GM18858 (cell line): ENCODE measurements around the gene PLA2G4F.

Experiments used
- ATAC-seq: cut with Tn5 transposase; IDR thresholded peaks from one replicate; pipeline ENCODE4 v1.9.1; 2021; ENCODE audit not compliant: unreplicated experiment

Gene PLA2G4F

GRCh38 chr15:42134617-42135245 is 21.7 kb downstream of the PLA2G4F start:
- no peak for ATAC-seq

GRCh38 chr15:42133886-42134502 is 22.4 kb downstream of the PLA2G4F start:
- ATAC-seq: no peak

DNA sequence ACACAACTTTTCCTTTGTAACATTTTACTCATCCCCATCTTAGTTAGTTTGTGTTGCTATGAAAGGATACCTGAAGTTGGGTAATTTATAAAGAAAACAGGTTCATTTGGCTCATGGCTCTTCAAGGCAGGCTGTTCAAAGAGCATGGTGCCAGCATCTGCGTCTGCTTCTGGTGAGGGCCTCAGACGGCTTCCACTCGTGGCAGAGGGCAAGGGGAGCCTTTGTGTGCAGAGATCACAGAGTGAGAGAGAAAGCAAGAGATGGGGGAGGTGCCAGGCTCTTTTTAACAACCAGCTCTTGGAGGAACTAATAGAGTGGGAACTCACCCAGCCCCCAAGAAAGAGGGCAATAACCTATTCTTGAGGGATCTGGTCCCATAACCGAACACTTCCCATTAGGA is 23.1 kb downstream of the PLA2G4F start:
- ATAC-seq: no peak

DNA sequence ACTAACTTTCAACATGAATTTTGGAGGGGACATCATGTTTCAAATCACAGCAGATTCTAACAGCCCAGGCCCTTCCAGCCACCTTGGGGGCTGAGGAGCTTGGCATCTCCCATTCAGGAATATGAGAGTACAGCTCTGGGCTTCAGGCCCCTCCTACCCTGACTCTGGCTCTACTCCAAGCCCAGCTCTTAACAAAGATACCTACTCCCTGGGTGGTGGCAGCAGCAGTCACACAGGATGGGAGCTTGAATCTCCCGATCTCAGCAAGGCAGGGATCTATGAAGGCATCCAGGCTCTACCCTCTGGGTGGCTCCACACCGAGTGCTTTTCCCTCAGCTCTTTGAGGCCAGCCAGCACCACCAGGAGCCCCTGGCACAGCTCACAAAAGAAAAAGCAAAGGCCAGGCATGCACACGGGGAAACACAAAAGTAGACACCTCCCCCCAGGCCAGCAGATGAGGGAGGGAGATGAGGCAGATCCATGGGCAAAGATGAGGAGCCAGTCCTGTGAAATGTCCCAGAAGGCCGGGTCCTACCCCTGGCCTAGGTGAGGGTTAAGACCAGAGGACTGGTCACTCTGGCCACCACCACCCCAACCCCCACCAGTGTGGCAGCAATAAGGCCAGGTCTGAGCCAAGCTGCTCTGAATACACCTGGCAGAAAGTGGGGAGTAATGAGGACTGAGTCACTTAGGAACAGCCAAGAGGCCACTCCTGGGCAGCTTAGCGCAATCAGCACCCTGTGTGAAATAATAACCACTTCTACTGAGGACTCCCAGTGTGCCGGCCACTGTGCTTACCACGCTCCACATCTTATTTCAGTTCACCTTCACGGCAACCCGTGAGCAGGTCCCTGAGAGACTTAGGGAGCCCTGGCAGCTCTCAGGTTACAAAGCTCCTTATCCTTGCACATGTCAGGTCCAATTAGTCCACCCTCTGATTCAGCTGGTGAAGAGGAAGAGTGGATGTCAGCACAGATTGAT is 24.3 kb downstream of the PLA2G4F start:
- no peak for ATAC-seq

DNA sequence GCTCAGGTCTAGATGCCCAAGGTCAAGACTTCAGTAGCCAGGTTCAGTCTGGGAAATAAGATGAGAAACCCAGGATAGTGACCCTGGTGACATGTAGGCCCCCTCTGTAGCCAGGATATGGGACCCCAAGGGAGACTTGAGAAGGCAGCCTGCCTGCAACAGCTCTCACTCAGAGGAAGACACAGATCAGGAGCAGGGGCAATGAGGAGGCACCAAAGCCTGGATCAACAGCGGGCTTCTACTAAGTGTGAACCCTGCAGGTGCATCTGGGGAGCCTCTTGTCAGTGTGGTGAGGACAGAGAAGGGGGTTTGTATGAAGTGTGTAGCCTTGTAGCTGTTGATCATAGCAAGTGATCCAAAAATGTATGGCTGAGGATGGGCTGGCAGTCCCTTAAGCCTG is 25.4 kb downstream of the PLA2G4F start:
- no peak for ATAC-seq

- no peak for ATAC-seq
Measured at GRCh38 chr15:42130246-42130986, 26.0 kb downstream of the PLA2G4F start.

DNA sequence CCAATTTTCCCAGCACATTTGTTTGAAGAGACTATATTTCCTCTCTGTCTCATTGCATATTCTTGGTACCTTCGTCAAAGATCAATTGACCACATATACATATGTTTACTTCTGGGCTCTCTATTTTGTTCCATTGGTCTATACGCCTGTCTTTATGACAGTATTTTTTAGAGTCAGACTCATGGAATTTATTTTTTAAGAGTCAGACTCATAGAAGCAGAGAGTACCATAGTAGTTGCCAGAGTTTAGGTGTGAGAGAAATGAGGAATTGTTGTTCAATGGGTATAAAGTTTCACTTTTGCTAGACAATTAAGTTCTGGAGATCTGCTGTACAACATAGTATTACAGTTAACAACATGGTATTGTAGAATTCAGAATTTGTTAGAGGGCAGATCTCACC is 27.1 kb downstream of the PLA2G4F start:
- ATAC-seq: no peak

DNA sequence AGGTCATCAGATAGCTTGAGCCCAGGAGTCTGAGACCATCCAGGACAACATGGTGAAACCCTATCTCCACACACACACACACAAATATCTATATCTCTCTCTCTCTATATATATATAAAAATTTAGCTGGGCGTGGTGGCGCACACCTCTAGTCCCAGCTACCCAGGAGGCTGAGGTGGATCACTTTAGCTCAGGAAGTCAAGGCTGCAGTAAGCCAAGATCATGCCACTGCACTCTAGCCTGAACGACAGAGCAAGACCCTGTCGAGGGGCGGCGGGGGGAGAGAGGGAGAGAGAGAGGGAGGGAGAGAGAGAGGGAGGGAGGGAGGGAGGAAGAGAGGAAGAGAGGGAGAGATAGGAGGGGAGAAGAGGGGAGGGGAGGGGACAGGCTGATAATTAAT is 28.0 kb downstream of the PLA2G4F start:
- no peak for ATAC-seq

DNA sequence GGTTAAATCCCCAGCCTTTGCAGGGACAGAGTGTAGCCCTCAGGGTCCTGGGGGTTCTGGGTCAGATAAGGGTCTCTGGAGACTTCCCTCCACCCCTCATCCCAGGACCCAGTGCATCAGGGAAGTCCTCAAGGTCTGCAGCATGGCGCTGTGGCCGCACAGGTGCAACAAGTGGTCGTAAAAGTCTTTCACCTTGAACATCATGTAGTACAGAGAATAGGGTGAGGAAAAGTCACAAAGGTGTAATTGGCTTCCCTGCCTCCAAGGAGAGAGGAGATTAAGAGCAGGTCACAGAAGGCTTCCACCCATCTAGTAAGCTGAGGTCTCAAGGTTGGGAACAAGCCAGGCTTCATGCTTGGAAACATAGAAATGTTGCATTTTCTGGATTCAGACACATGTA is 32.9 kb downstream of the PLA2G4F start:
- no peak for ATAC-seq

DNA sequence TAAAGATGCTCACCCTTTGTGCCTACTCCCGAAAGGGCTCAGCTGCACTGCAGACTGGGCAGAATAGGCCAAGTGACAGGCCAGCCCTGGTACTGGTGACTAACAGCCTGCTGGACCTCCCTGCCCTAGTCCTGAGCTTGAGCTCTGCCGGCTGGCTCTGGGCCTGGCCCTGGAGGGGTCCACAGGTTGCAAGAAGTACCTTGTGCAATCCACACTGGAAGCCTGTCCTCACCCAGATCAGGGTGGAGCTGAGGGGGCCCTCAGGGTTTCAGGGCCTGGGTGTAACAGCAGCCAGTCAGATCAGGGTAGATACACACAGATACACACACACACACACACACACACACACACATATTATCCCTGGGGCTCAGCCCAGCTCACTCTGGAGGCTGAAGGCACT is 34.8 kb downstream of the PLA2G4F start:
- no peak for ATAC-seq

DNA sequence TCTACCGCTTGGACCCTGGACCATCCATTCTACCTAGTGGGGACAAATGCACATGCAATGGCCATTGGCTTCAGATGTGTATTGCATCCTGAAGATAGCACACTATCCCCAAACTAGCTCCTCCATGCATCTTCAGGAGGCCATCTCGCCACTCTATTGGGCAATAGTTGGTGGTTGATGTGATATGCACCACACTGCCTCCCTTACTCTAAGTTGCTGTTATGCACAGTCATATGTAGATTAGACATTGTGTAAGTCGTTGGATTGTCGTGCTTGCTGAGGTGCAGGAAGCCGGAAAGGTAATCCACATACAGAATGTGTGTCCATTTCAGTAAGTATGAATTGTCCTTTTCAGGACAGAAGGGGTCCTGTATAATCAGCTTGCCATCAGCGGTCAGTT is 35.4 kb downstream of the PLA2G4F start:
- ATAC-seq: no peak

GRCh38 chr15:42120285-42120684 is 36.2 kb downstream of the PLA2G4F start:
- ATAC-seq: no peak

GRCh38 chr15:42119446-42119760 is 37.0 kb downstream of the PLA2G4F start:
- ATAC-seq: no peak

- no peak for ATAC-seq
Measured at GRCh38 chr15:42118650-42119445, 37.6 kb downstream of the PLA2G4F start.

DNA sequence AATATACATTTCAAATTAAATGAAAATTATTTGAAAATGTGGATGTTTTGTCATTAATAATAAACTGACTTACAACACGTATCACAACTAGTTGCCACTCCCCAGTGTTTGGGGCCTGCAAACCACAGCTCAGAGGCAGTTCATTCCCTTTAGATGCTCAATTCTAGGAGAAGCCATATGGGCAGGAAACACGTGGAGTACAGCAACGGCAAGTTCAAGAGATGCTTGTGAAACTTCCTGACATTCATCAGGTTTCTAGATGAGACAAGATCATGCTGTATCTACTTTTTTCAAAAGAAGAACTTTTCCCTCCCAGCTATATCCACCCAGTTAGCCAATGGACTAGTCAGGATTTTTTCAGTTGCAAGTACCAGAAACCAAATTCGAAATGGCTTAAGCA is 44.5 kb downstream of the PLA2G4F start:
- ATAC-seq: no peak

- ATAC-seq: no peak
Measured at GRCh38 chr15:42110367-42110766, 46.1 kb downstream of the PLA2G4F start.

GRCh38 chr15:42108806-42109205 is 47.6 kb downstream of the PLA2G4F start:
- ATAC-seq: no peak

DNA sequence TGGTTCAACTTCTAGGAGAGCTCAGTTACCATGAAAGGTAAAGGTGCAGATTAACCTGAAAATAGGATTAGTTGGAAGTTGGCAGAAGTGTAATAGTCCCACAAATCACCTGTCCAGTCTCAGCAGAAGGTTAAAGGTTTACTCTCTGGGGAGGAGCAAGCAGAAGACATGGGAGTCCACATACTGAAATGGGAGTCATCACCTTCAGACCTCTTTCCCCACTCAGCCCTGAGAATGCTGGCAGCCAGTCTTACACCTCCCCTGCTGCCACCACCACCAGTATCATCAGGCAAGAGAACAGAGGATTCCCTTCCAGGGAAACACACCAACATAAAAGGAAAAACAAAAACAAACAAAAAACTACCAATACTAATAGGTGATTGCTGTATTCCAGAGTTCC is 48.2 kb downstream of the PLA2G4F start:
- ATAC-seq: no peak

GRCh38 chr15:42107473-42107872 is 49.0 kb downstream of the PLA2G4F start:
- ATAC-seq: no peak

GRCh38 chr15:42106288-42106687 is 50.1 kb downstream of the PLA2G4F start:
- ATAC-seq: no peak
